HG02981 (cell line): Measurements from ENCODE around the gene PTPN14.
A peak's percentile ranks its signal among the peaks of the same experiment; 100 is the strongest.

Source experiments
- ATAC-seq: cut with Tn5 transposase; IDR thresholded peaks from one replicate; pipeline ENCODE4 v1.9.1; 2021; ENCODE audit warnings: mild to moderate bottlenecking, moderate library complexity; ENCODE audit not compliant: unreplicated experiment

PTPN14 gene

DNA sequence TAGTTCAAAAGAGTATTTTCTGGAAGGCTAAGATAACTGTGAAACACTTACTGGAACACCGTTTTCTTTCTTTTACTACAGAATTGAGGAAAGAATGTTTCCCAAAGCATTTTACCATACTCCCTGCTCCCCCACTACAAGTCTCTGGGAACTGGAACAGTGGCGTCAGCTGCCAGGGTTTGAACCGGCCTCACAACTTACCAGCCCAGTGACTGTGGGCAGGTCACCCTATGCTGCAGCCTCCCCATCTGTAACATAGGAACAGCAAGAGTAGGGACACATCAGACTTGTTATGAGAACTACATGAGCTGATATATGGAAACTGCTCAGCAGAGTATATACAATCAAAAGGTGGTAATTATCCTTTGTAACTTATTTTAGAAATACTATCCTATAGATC lies 91.5 kb downstream of the PTPN14 start:
- no peak for ATAC-seq

DNA sequence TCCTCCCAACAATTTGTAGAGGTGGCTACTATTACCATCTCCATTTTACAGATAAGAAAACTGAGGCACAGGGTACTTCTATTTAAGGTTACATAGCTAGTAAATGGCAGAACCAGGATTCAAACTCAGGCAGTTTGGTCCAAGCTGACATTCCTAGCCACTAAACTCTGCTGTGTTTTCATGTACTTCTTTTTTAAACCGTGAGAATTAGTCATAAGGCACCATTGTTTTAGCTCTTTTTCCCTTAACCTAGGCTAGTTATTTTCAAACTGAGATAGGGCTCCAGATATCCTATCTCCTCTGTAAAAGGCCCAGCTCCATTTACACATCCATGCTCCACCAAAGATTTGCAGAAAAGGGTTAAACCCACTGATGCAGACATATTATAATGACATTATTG lies 92.9 kb downstream of the PTPN14 start:
- no peak for ATAC-seq

DNA sequence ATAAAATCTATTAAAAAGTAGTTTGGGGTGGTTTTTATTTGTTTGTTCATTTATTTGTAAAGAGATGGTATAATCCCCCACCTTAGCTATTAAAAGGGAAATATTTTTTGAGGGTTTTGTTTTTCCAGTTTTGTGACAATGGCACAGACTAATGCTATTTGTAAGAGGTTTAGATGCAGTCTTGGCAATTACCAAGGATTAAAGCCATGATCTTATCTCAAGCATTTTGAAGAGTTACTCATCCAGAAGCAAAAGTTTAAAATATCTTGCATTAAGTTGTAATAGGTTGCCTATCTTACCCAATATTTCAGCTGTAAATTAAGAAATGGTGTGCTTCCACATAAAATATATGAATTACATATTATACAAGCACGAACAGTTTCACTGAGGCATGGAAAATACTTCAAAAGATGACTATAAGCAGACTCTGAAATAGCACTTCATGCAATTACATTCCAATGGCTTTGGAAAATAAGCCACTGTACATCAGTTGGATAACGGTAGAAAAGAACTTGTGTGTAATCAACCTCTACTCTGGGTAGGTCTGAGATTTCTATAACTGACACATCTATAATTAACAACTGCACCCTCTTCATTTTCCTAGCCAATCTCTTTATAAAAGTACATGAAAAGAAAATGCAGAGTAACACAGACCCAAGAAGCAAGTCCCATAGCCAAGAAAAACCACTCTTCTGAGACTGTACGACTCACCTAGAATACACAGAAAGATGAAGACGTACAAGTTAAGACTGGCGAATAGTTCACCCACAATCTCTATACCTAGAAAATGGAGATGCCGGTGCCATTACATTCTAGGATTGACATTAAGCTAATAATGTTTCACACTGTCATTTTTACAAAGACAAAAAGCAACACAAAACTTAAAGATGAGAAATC lies 95.2 kb downstream of the PTPN14 start:
- no peak for ATAC-seq

DNA sequence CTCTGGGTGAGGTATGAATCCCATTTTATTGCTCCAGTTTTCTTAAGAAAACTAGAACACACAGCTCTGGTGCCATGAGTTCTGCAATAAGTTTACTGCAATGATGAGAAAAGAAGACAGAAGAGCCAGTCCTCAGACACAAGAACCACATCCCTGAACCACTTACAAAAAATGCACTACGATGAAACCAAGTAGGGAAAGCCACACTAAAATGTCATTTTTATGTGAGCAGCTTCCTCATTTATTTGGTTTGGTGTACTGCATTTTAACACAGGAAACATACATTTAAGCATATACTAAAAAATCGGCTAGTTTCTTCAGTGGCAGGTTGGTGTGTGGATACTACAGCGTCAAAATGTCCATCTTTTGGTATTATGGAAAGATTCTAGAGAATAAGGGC lies 95.9 kb downstream of the PTPN14 start:
- ATAC-seq = no peak

GRCh38 chr1:214454569-214455396 lies 96.6 kb downstream of the PTPN14 start:
- ATAC-seq = no peak

DNA sequence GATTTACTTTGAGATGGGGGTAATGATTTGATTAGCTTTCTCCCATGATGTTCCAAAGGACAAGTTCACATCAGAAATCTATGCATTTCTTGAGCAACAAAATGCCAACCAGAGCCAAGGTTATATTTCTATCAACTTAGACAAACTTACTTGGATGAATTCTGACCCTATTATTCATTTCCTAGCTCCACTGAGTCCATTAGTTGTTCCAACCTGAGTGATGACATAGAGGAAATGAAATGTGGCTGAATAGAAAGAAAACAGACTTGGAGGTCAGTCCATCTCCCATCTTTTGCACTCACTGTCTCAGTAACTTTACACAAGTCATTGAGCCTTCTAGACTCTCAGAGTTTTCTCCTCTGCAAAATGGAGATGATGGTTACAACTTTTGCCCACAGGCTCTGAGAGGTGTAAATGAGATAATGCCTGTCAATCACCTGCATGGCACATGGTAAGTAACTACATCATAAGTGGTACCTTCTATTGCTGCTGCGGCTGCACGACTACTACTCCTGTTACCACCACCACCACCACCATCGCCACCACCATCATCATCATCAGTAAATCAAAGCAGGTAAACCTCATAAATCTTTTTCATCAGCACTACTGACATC lies 98.2 kb downstream of the PTPN14 start:
- no peak for ATAC-seq

GRCh38 chr1:214452152-214452784 lies 99.1 kb downstream of the PTPN14 start:
- ATAC-seq = no peak

DNA sequence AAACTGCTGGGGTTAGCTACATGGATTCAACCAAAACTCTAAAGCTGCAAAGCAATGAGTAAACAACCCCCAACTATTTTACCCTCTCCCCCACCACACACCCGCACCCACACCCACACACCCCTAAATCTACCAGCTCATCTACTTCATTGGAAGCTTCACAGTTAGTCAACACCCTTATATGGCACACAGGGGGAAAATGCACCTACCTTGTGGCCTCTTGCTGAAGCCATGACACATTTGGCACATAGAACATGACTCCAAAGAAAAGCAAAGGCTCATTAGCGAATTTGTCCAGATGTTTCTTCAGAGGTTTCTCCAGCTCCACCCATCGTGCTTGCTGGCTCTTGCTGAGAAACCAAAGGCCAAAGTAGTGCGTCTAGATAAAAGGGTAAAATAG lies 99.8 kb downstream of the PTPN14 start:
- no peak for ATAC-seq

GRCh38 chr1:214449371-214449770 lies 102.0 kb downstream of the PTPN14 start:
- ATAC-seq = no peak

GRCh38 chr1:214448536-214448935 lies 102.9 kb downstream of the PTPN14 start:
- no peak for ATAC-seq

- ATAC-seq = no peak
Observed at GRCh38 chr1:214447557-214447871, 103.9 kb downstream of the PTPN14 start.

DNA sequence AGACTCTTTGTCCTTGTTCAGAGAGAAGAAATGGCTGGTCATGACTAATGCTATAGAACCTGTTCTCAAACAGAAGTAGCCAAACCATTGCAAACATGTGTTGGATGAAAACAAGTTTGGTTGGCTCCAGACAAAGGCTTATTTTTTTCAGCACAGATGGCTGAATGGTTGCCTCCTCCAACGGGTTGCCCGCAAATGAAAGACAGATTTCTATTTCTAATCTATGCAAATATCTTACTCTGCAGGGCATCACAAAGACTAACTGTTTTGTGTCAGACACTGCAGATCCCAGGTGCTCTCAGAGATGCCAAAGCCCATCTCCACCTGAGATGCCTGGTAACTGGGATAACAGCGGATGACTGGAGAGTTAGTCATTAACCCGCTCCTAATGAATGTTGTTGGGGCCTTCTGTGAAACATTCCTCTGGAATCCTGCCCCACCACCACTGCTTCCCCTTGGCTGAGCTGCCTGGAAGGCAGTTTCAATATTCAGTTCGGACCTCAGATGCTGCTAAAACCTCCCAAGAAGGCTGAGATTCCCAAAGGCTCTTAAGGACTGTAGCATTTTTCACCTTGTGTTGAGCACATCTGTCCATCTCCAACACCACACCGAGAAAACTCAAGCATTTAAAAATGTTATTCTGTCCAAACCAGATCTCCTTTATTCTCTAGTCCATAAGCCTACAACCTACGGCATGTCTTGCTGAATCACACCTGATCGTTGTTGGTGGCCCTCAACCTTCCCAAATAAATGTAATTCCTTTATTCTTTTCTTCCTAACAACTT lies 104.4 kb downstream of the PTPN14 start:
- peak; percentile 69 for ATAC-seq

DNA sequence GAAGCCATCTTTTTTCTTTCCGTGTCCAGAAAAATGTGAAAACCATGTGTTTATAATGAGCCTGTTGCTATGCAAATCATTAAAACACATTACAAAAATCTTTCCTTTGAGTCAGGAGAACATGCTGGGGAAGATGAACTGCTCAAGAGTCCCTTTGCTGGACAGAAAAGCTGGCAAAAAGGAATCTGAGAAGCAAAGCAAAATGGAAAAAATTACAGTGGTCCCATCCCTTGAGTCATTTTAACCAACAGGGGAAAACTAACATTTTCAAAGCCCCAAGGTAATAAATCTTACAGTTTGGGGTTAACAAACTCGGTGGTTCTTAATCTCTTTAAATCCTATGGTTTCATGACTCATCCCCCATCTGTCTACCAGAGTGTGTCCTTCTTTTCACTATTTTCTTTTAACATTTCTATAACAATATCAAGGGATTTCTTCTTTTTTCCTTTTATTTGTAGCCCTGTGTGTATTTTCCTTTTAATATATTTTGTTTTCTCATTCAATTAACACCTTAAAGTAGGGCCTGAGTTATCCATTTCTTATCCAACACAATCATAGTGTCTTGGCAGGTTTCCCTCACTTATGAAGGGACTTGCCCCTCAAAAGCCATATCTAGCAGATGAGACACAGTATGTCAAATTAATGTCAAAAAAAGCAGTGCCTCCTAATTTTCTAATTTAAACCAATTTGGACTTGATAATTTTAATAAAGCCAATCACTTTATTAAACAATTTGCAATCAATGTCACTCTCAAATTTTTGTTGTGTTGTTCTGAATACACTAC lies 105.4 kb downstream of the PTPN14 start:
- ATAC-seq = no peak

DNA sequence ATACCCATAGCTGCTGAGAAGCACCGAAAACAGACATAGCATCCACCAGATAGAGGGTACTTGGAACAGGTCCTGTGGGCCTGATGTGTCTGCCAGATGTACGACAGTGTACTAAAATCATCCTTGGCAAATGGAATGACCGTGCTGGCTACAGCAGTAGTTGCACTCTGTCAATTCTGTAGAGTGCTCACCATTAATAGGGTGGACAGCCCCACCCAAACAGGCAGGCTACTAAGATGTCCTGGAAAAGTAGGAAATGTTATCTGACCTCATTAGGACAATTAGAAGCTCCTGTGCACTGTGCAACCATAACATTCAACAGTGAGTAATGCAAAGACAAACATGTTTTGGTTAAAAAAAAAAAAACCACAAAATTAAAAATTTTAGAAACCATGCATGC lies 106.2 kb downstream of the PTPN14 start:
- ATAC-seq = no peak

GRCh38 chr1:214444182-214444939 lies 107.0 kb downstream of the PTPN14 start:
- ATAC-seq = no peak

GRCh38 chr1:214441119-214441518 lies 110.3 kb downstream of the PTPN14 start:
- no peak for ATAC-seq

GRCh38 chr1:214440219-214440965 lies 111.0 kb downstream of the PTPN14 start:
- no peak for ATAC-seq
